Right kidney (tissue), 1 donor: ENCODE results near the gene CHSY1.
"Not testable (repeated sequence)": the region's sequence is repeated elsewhere in the genome, so short reads cannot be mapped to it uniquely, and the experiment has no call there.

Experiments used
- DNase-seq: peaks from one replicate; pipeline ENCODE4 v3.0.0-alpha.2; 2016

CHSY1 gene

GRCh38 chr15:101135532-101136166 is 116.2 kb downstream of the CHSY1 start:
- no peak for DNase-seq

- DNase-seq, result no peak
These were observed 117.1 kb downstream of the CHSY1 start for GRCh38 chr15:101134780-101135179.

- DNase-seq, result no peak
These were observed 118.0 kb downstream of the CHSY1 start for GRCh38 chr15:101133751-101134261.

GRCh38 chr15:101133181-101133460 is 118.7 kb downstream of the CHSY1 start:
- no peak for DNase-seq

GRCh38 chr15:101132390-101133180 is 119.3 kb downstream of the CHSY1 start:
- no peak for DNase-seq

GRCh38 chr15:101131489-101132389 is 120.1 kb downstream of the CHSY1 start:
- DNase-seq, result no peak

- no peak for DNase-seq
These were observed 121.9 kb downstream of the CHSY1 start for GRCh38 chr15:101129851-101130380.

- no peak for DNase-seq
These were observed 123.4 kb downstream of the CHSY1 start for GRCh38 chr15:101128221-101129015.

GRCh38 chr15:101127506-101128076 is 124.3 kb downstream of the CHSY1 start:
- DNase-seq, result peak; percentile 56

- peak; percentile 45 for DNase-seq
These were observed 125.0 kb downstream of the CHSY1 start for GRCh38 chr15:101126618-101127505.

- DNase-seq, result not testable (repeated sequence)
These were observed 125.9 kb downstream of the CHSY1 start for GRCh38 chr15:101125881-101126428.
